Heart right ventricle (tissue), 16 donors: ENCODE data around the gene DGKB. TPM values are rescaled to one million over a fixed set of nuclear protein-coding genes. Genes with fewer than 3 reads are reported as not detected.

Experiments
- ATAC-seq, 8 donors: fragments of 200-7000 bp; cut with Tn5 transposase; one replicate each; pipeline ENCODE4 v1.9.1; 2020; ENCODE audit warnings: mild to moderate bottlenecking in 8 of 8, moderate library complexity in 8 of 8, moderate number of reproducible peaks in 1 of 8
- DNase-seq, 2 donors: peaks; one replicate each; pipeline ENCODE4 v3.0.0-alpha.2; 2020
- H3K27ac ChIP-seq, 10 donors: fragments of 200-600 bp; sonication (generic) in 2 of 10; one replicate each; pipeline versions ENCODE4 v1.5.0 to v1.8.0; 2020 to 2022; ENCODE audit warnings: mild to moderate bottlenecking in 3 of 10
- H3K27me3 ChIP-seq, 7 donors: fragments of 200-600 bp; one replicate each; pipeline ENCODE4 v1.8.0; 2021 to 2022; ENCODE audit warnings: mild to moderate bottlenecking in 2 of 7
- H3K36me3 ChIP-seq, 9 donors: fragments of 200-600 bp; sonication (generic) in 1 of 9; one replicate each; pipeline versions ENCODE4 v1.5.0 to v1.8.0; 2020 to 2022; ENCODE audit warnings: mild to moderate bottlenecking in 2 of 9
- H3K4me1 ChIP-seq, 9 donors: fragments of 200-600 bp; sonication (generic) in 1 of 9; one replicate each; pipeline versions ENCODE4 v1.5.0 to v1.8.0; 2020 to 2022; ENCODE audit warnings: mild to moderate bottlenecking in 4 of 9
- H3K4me3 ChIP-seq, 10 donors: fragments of 200-600 bp; sonication (generic) in 2 of 10; one replicate each; pipeline versions ENCODE4 v1.5.0 to v1.8.0; 2020 to 2022; ENCODE audit warnings: mild to moderate bottlenecking in 7 of 10, moderate library complexity in 2 of 10
- H3K9me3 ChIP-seq, 11 donors: fragments of 200-600 bp in 10 of 11; sonication (generic) in 2 of 11; one replicate each; pipeline versions ENCODE4 v1.5.0 to v1.8.0; 2013 to 2022; ENCODE audit warnings: mild to moderate bottlenecking in 2 of 11, control low read depth in 1 of 11, moderate library complexity in 1 of 11
- CTCF ChIP-seq, 9 donors: fragments of 200-600 bp; sonication (generic) in 2 of 9; IDR thresholded peaks; one replicate each; pipeline versions ENCODE4 v1.5.0 to v1.8.0; 2021 to 2022; ENCODE audit warnings: antibody characterized with exemption in 9 of 9, mild to moderate bottlenecking in 5 of 9, moderate library complexity in 1 of 9
- WGBS, 2 donors: extraction: QIAGEN DNeasy Blood & Tissue Kit; methylation state at CpG; one replicate each; pipeline ENCODE4 v1.1.7; 2013; ENCODE audit warnings: inconsistent platforms in 1 of 2; 5-methylcytosine and 5-hydroxymethylcytosine counted together
- intact Hi-C, 10 donors: fragments of 100-400 bp; cut with DNase I; formaldehyde crosslinking; loops; one replicate each; pipeline versions ENCODE4 v1.11.1 to v1.14.2; 2022
- polyA plus RNA-seq, 2 donors: library from polyadenylated mRNA; stranded (reverse); fragments of 200-250 nt; gene quantifications; one replicate each; pipeline ENCODE4 v1.2.3, GENCODE V29; 2013
- total RNA-seq, 10 donors: library from RNA; stranded (reverse); fragmentation: NEBNext Ultra II Directional in 3 of 10; extraction: Animal tissue kit (Norgen Biotek cat#: 25700) in 3 of 10; gene quantifications; one replicate each; pipeline versions ENCODE4 v1.2.1 to v1.2.4, GENCODE V29; 2021 to 2023
- donor health status: Arrhythmogenic right ventricular cardiomyopathy.
- donor health status: ischemic (EF 13 %, LVEDD 7.1; RV severe dilation, severe dysfunction).
- donor health status: healthy with polysubstance abuse.
- donor health status: DM: no; HTN: yes; CAD: no.
- donor health status: DM: no; HTN: no; CAD: no.
- donor health status: ischemic (EF 25% LVEDD 6.9; RV normal size, moderate dysfunction).
- donor health status: ischemic (EF 25% LVEDD 5.7; RV mildly dilated, moderate dysfunction).
- donor health status: healthy.
- donor health status: DM: yes; HTN: yes; CAD: no.
- donor health status: Ischemic cardiomyopathy.
- donor health status: ischemic (EF 35%, LVEDD 5.7; RV mildly dilated, moderate dysfunction).
- donor health status: nonischemic (EF 11% LVEDD 7.7; RV severe dilation, severe dysfunction).
- donor health status: DM: yes; HTN: yes; CAD: no.
- donor health status: PGD.
- donor health status: ischemic (EF 29% LVEDD 5.4; RV normal size, mild dysfunction).
- donor health status: nonischemic (EF 23%, LVEDD 6.1; RV moderate dilation, normal function).

The DGKB gene
- total and polyA plus RNA-seq, 12 donors: under 0.01 to 1.2 (median 0.77) TPM

- no peaks in the 10 kb centered on the region for H3K4me1 ChIP-seq
- no peak for TF ChIP-seq CTCF (IDR thresholded peaks at IDR 0.05)
- ATAC-seq (no peak), DNase-seq (no peak)
- H3K27me3 ChIP-seq: no peaks in the 10 kb centered on the region
- H3K36me3 ChIP-seq: no peaks in the 10 kb centered on the region
- intact Hi-C loops: no loop called here
- peaks cover 0 to 22% (median 12%) of the 10 kb centered on the region in 11 donors for H3K9me3 ChIP-seq
- H3K27ac ChIP-seq: no peak overlapping the region
- no peak overlapping the region for H3K4me3 ChIP-seq
- WGBS, 2 donors: 66 to 75% methylated on average over 1 of the region's 1 CpG
Observed at GRCh38 chr7:14639801-14640200, 262.8 kb downstream of the DGKB start.

GRCh38 chr7:14639329-14639728, 263.2 kb downstream of the DGKB start:
- Histone ChIP-seq H3K27me3 (no peaks in the 10 kb centered on the region), H3K36me3 (no peaks in the 10 kb centered on the region), H3K9me3 (peaks cover 0 to 18% (median 7%) of the 10 kb centered on the region in 11 donors), H3K4me3 (no peak overlapping the region), H3K27ac (no peak overlapping the region), H3K4me1 (no peaks in the 10 kb centered on the region)
- ATAC-seq (no peak), DNase-seq (no peak)
- intact Hi-C loops: no loop called here
- 44 to 51% methylated on average over 2 of the region's 2 CpGs for WGBS, 2 donors
- TF ChIP-seq CTCF (IDR thresholded peaks at IDR 0.05): no peak

- DNase-seq (no peak), ATAC-seq (no peak)
- intact Hi-C loops: no loop called here
- 73 to 74% methylated on average over 2 of the region's 2 CpGs for WGBS, 2 donors
- no peak overlapping the region for H3K27ac ChIP-seq
- H3K4me3 ChIP-seq: no peak overlapping the region
- no peaks in the 10 kb centered on the region for H3K36me3 ChIP-seq
- H3K9me3 ChIP-seq: peaks cover 0 to 4% (median 0%) of the 10 kb centered on the region in 11 donors
- peak in 2 of 9 donors; percentile 10 to 18 for TF ChIP-seq CTCF (IDR thresholded peaks at IDR 0.05)
- H3K4me1 ChIP-seq: no peaks in the 10 kb centered on the region
- H3K27me3 ChIP-seq: no peaks in the 10 kb centered on the region
Observed at GRCh38 chr7:14637968-14638367, 264.6 kb downstream of the DGKB start.

GRCh38 chr7:14635955-14636354, 266.6 kb downstream of the DGKB start:
- TF ChIP-seq CTCF (IDR thresholded peaks at IDR 0.05): no peak

More at GRCh38 chr7:14635955-14636354, 266.6 kb downstream of the DGKB start:
- H3K27me3 ChIP-seq: no peaks in the 10 kb centered on the region
- no peak overlapping the region for H3K27ac ChIP-seq
- no peak for ATAC-seq
- 57 to 63% methylated on average over 4 of the region's 4 CpGs for WGBS, 2 donors
- no peaks in the 10 kb centered on the region for H3K9me3 ChIP-seq
- no peak overlapping the region for H3K4me3 ChIP-seq
- intact Hi-C loops: no loop called here
- no peak for DNase-seq
- no peaks in the 10 kb centered on the region for H3K4me1 ChIP-seq
- no peaks in the 10 kb centered on the region for H3K36me3 ChIP-seq
